HG02759 (cell line): Measurements from ENCODE around the gene DEF6.

ENCODE experiments used
- ATAC-seq: cut with Tn5 transposase; IDR thresholded peaks from one replicate; pipeline ENCODE4 v1.9.1; 2021; ENCODE audit warnings: mild to moderate bottlenecking, moderate library complexity; ENCODE audit not compliant: unreplicated experiment

Gene DEF6

GRCh38 chr6:35370124-35370741 is 72.6 kb downstream of the DEF6 start:
- ATAC-seq: peak; percentile 69

GRCh38 chr6:35370785-35371493 is 73.3 kb downstream of the DEF6 start:
- ATAC-seq: peak; percentile 34
